NB4 (cell line): ENCODE data around the gene MAP1LC3C.

Experiments
- DNase-seq: peaks from one replicate; pipeline ENCODE4 v3.0.0; 2010; ENCODE audit warnings: low read depth
- H3K4me3 ChIP-seq: one replicate; pipeline ENCODE4 v1.5.1; 2011; ENCODE audit warnings: mild to moderate bottlenecking, low read depth, low read length, moderate library complexity
- MYC ChIP-seq: IDR thresholded peaks from 2 replicates; pipeline ENCODE4 v1.6.1; 2011; ENCODE audit warnings: low read depth, low read length
- POLR2A ChIP-seq: IDR thresholded peaks from 2 replicates; pipeline ENCODE4 v1.6.1; 2011; ENCODE audit warnings: mild to moderate bottlenecking; ENCODE audit not compliant: insufficient read length; ENCODE audit errors: extremely low read depth
- TF ChIP-seq, protein P1 (sequence below): IDR thresholded peaks from one replicate; pipeline ENCODE4 v1.5.1; 2012; ENCODE audit warnings: low read depth, low read length
- TF ChIP-seq, protein P2 (sequence below): IDR thresholded peaks from 2 replicates; pipeline ENCODE4 v1.6.1; 2011; ENCODE audit warnings: low read depth, low read length

MAP1LC3C gene

DNA sequence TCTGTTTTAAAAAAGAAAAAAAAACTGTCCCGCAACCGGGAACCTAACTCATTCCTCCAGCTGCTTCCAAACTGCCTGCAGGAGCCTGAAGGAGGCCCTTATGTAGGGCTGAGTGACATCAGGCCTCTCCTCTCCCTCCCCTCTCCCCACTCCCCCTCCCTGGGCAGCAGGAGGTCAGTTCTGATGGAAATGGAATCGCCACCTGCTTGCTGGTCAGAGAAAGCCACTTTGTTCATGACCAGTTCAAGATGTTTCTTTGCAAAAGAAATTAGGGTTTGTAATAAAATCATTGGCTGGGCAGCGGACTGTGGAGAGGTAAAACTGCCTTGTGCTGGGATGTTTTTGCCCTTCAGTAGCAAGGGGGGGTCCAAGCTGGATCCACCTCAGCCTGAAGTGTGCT lies at the start of gene MAP1LC3C:
Gene MAP1LC3C, minus strand, starts transcription at position 73 of the 400 bp plus-strand sequence. CDS start 90 bp downstream, outside the sequence.
- DNase-seq = no peak
- H3K4me3 ChIP-seq = no peak within 1 kb of the TSS
- TF ChIP-seq MYC = no peak

- no peak for DNase-seq
- TF ChIP-seq MYC = no peak
- TF ChIP-seq, protein P1, sequence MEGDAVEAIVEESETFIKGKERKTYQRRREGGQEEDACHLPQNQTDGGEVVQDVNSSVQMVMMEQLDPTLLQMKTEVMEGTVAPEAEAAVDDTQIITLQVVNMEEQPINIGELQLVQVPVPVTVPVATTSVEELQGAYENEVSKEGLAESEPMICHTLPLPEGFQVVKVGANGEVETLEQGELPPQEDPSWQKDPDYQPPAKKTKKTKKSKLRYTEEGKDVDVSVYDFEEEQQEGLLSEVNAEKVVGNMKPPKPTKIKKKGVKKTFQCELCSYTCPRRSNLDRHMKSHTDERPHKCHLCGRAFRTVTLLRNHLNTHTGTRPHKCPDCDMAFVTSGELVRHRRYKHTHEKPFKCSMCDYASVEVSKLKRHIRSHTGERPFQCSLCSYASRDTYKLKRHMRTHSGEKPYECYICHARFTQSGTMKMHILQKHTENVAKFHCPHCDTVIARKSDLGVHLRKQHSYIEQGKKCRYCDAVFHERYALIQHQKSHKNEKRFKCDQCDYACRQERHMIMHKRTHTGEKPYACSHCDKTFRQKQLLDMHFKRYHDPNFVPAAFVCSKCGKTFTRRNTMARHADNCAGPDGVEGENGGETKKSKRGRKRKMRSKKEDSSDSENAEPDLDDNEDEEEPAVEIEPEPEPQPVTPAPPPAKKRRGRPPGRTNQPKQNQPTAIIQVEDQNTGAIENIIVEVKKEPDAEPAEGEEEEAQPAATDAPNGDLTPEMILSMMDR = no peak
- TF ChIP-seq, protein P2, sequence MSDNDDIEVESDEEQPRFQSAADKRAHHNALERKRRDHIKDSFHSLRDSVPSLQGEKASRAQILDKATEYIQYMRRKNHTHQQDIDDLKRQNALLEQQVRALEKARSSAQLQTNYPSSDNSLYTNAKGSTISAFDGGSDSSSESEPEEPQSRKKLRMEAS = no peak
- H3K4me3 ChIP-seq = no peak overlapping the region
Measured at GRCh38 chr1:242043165-242043564, 44.3 kb upstream of the MAP1LC3C start.

DNA sequence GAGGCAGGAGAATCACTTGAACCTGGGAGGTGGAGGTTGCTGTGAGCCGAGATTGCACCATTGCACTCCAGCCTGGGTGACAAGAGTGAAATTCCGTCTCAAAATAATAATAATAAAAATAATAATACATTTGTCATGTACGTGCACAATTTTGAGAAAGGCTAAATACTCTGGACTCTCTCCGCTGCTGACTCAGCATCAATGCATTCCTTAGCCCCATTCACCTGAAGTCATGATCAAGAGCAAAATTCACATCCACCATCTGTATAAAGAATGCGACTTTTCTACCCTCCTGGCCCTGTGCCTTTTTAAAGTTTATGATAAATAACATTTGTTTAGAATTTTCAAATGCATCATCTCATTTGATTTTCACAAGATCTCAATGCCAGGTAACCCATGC lies 35.5 kb upstream of the MAP1LC3C start:
- DNase-seq = no peak
- H3K4me3 ChIP-seq = no peak overlapping the region
- TF ChIP-seq, protein P2 = no peak

DNA sequence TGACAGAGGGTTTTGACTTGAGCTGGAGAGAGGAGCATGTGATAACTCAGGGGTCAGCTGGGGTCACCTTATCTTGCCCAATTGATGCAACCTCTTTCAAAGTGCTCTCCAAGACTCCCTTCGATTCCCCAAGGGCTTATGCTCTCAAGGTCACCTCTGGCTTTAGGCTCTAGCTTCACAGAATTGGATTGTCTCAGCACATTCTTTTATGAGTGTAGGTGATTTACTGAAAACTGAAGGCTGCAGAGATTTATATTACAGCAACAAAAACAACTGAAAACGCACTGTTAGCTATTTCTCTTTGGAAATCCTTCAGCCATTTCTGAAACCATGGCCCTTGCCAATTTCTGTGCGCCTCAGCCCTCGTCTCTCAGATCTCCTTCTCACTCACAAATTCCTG lies 34.5 kb upstream of the MAP1LC3C start:
- no peak for DNase-seq
- no peak overlapping the region for H3K4me3 ChIP-seq
- TF ChIP-seq MYC = no peak
- no peak for TF ChIP-seq POLR2A
- TF ChIP-seq, protein P1 = no peak
- TF ChIP-seq, protein P2 = no peak

DNA sequence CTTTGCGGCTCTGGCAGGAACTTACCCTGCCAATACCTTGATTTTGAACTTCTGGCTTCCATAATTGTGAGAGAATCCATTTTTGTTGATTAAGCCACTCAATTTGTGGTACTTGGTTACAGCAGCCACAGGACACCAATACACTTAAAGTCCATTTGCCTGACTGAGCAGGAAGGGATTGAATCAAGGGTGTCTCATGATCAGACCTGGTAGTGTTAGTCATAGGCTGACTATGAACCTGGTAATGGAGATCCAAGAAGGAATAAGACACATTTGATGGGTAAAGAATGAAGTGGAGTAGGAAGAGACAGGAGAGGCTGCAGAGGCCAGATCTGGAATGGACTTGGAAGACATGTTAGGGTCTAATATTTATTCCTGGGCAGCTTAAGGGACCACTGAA lies 31.2 kb upstream of the MAP1LC3C start:
- TF ChIP-seq MYC (no peak), POLR2A (no peak)
- TF ChIP-seq, protein P1 = no peak
- TF ChIP-seq, protein P2 = no peak
- no peak for DNase-seq
- H3K4me3 ChIP-seq = no peak overlapping the region

DNA sequence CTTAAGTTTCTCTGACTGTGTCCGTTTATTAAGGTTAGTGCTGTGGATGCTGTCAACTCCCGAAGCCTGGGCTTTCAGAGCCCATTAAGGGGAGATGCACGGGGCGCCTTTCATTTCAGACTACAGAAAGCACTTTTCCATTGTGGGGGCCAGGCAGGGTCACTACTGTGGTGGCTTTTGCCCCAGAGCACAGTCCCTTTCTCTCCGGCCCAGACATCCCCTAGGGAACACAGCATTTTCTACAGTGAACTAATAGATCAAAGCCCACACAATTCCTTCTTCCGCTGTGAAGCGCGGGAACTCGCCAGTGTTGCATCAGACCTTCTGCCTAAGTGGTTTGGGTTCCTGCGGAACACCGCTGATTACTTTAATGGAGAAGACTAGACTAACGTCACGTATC lies 26.8 kb upstream of the MAP1LC3C start:
- TF ChIP-seq, protein P2 = no peak
- TF ChIP-seq POLR2A (no peak), MYC (no peak)
- TF ChIP-seq, protein P1 = no peak
- no peak for DNase-seq
- no peak overlapping the region for H3K4me3 ChIP-seq

GRCh38 chr1:242023805-242024204 lies 24.9 kb upstream of the MAP1LC3C start:
- no peak overlapping the region for H3K4me3 ChIP-seq
- TF ChIP-seq, protein P1 = no peak
- TF ChIP-seq MYC = no peak
- no peak for TF ChIP-seq POLR2A
- TF ChIP-seq, protein P2 = no peak
- no peak for DNase-seq
